ENCODE data around the gene OR2T10. TPM values are rescaled to one million over a fixed set of nuclear protein-coding genes. Genes with fewer than 3 reads are reported as not detected.

OR2T10 gene
- total and polyA plus RNA-seq, 10 of the 15 experiments (the other 5 are each of a cell fraction or from before 2014, with no cell fraction given) = not detected

- no TSS peak for BruUV-seq (replicated peaks)
- Histone ChIP-seq H3K27me3 (replicated peaks in 1 of 2; ENCODE audit: control insufficient read depth in 2 of 2, insufficient read depth in 2 of 2, low read length in 1 of 2) (no peaks in the 10 kb centered on the region), H3K4me2 (ENCODE audit: control insufficient read depth, insufficient read depth) (no peak overlapping the region), H3K79me2 (ENCODE audit: control insufficient read depth, insufficient read depth, low read length) (no peaks in the 10 kb centered on the region), H3K4me1 (ENCODE audit: control insufficient read depth, insufficient read depth, low read length) (no peaks in the 10 kb centered on the region), H2AFZ (ENCODE audit: control insufficient read depth, low read depth, low read length) (no peak overlapping the region), H4K20me1 (ENCODE audit: control insufficient read depth, insufficient read depth) (no peaks in the 10 kb centered on the region), H3K27ac (ENCODE audit: control insufficient read depth, insufficient read depth) (no peak overlapping the region), H3K9me3 (replicated peaks; ENCODE audit: control insufficient read depth, insufficient read depth, low read length) (no peaks in the 10 kb centered on the region), H3K36me3 (ENCODE audit: control insufficient read depth in 2 of 2, insufficient read depth in 2 of 2, low read length in 1 of 2) (no peaks in the 10 kb centered on the region), H3K9ac (ENCODE audit: control insufficient read depth, insufficient read depth, low read length) (no peak overlapping the region), H3K4me3 (no peak overlapping the region)
- TF ChIP-seq STAT3 (IDR thresholded peaks at IDR 0.05; ENCODE audit: low read depth, low read length) (no peak), E4F1 (IDR thresholded peaks at IDR 0.05; ENCODE audit: borderline replicate concordance, partially characterized antibody) (no peak)
- RAD21 ChIA-PET (ENCODE audit: unreplicated experiment) = no interaction called here
- ATAC-seq (no peak), DNase-seq (ENCODE audit: low read depth, low spot score) (no peak), FAIRE-seq (no peak)
- CTCF ChIA-PET = no interaction called here
- intact Hi-C loops (cut with micrococcal nuclease; ENCODE audit: unreplicated experiment) (no loop called here), in situ Hi-C loops (cut with MboI) (no loop called here)
- SMC1A ChIA-PET (ENCODE audit: uncharacterized antibody, unreplicated experiment) = no interaction called here
- WGBS (ENCODE audit: insufficient coverage, insufficient replicate concordance, low lambda C conversion rate, missing lambda C conversion rate) = no CpG with 5 or more reads among the region's 3 CpGs
- POLR2A ChIA-PET = no interaction called here
Observed at GRCh38 chr1:248589334-248589733, 8.2 kb downstream of the OR2T10 start.

GRCh38 chr1:248585266-248585665, 12.2 kb downstream of the OR2T10 start:
- intact Hi-C loops (cut with micrococcal nuclease; ENCODE audit: unreplicated experiment) (no loop called here), in situ Hi-C loops (cut with MboI) (no loop called here)
- RAD21 ChIA-PET (ENCODE audit: unreplicated experiment) = no interaction called here
- H3K79me2 ChIP-seq (ENCODE audit: control insufficient read depth, insufficient read depth, low read length) = no peaks in the 10 kb centered on the region
- H3K27me3 ChIP-seq (replicated peaks in 1 of 2; ENCODE audit: control insufficient read depth in 2 of 2, insufficient read depth in 2 of 2, low read length in 1 of 2) = no peaks in the 10 kb centered on the region
- no peaks in the 10 kb centered on the region for H3K36me3 ChIP-seq (ENCODE audit: control insufficient read depth in 2 of 2, insufficient read depth in 2 of 2, low read length in 1 of 2)
- H3K9ac ChIP-seq (ENCODE audit: control insufficient read depth, insufficient read depth, low read length) = no peak overlapping the region
- POLR2A ChIA-PET = no interaction called here
- DNase-seq (ENCODE audit: low read depth, low spot score) = no peak
- CTCF ChIA-PET = no interaction called here
- BruUV-seq (replicated peaks) = no TSS peak
- WGBS (ENCODE audit: insufficient coverage, insufficient replicate concordance, low lambda C conversion rate, missing lambda C conversion rate) = no CpG with 5 or more reads among the region's 3 CpGs
- H3K9me3 ChIP-seq (replicated peaks; ENCODE audit: control insufficient read depth, insufficient read depth, low read length) = no peaks in the 10 kb centered on the region
- H2AFZ ChIP-seq (ENCODE audit: control insufficient read depth, low read depth, low read length) = no peak overlapping the region
- H3K4me2 ChIP-seq (ENCODE audit: control insufficient read depth, insufficient read depth) = no peak overlapping the region
- no peak for ATAC-seq
- no peak overlapping the region for H3K27ac ChIP-seq (ENCODE audit: control insufficient read depth, insufficient read depth)
- SMC1A ChIA-PET (ENCODE audit: uncharacterized antibody, unreplicated experiment) = no interaction called here
- H3K4me3 ChIP-seq = no peak overlapping the region
- no peaks in the 10 kb centered on the region for H3K4me1 ChIP-seq (ENCODE audit: control insufficient read depth, insufficient read depth, low read length)
- FAIRE-seq = no peak
- no peaks in the 10 kb centered on the region for H4K20me1 ChIP-seq (ENCODE audit: control insufficient read depth, insufficient read depth)
- TF ChIP-seq BCLAF1 (IDR thresholded peaks at IDR 0.05) (no peak), NR2C1 (IDR thresholded peaks at IDR 0.05) (no peak), ZZZ3 (IDR thresholded peaks at IDR 0.05; ENCODE audit: control insufficient read depth, insufficient read length, low read depth) (no peak), CHD1 (IDR thresholded peaks at IDR 0.05; ENCODE audit: low read depth, low read length) (no peak), BMI1 (IDR thresholded peaks at IDR 0.05; ENCODE audit: borderline replicate concordance) (no peak), RAD51 (IDR thresholded peaks at IDR 0.05) (no peak), EGR1 (IDR thresholded peaks at IDR 0.05; ENCODE audit: borderline replicate concordance in 1 of 2, low read depth in 2 of 2, low read length in 2 of 2) (no peak), ZSCAN29 (IDR thresholded peaks at IDR 0.05) (no peak)
